ENCODE data around the gene STX5.

The STX5 gene

DNA sequence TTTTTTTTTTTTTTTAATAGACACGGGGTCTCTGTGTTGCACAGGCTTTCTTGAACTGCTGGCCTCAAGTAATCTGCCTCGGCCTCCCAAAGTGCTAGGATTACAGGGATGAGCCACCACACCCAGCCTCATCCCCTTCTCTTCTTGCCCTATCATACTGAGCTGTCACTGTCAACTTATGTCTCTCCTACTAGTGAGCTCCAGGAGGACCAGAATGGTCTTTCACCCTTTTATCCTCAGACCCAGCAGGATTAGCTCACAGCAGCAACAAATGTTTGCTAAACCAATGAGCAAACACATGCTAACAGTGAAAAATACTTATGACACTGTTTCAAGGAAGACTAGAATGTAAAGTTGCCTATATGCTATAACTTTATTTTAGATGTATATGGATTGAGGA is 20.2 kb downstream of the STX5 start:
- TF ChIP-seq, protein P1, sequence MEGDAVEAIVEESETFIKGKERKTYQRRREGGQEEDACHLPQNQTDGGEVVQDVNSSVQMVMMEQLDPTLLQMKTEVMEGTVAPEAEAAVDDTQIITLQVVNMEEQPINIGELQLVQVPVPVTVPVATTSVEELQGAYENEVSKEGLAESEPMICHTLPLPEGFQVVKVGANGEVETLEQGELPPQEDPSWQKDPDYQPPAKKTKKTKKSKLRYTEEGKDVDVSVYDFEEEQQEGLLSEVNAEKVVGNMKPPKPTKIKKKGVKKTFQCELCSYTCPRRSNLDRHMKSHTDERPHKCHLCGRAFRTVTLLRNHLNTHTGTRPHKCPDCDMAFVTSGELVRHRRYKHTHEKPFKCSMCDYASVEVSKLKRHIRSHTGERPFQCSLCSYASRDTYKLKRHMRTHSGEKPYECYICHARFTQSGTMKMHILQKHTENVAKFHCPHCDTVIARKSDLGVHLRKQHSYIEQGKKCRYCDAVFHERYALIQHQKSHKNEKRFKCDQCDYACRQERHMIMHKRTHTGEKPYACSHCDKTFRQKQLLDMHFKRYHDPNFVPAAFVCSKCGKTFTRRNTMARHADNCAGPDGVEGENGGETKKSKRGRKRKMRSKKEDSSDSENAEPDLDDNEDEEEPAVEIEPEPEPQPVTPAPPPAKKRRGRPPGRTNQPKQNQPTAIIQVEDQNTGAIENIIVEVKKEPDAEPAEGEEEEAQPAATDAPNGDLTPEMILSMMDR (IDR thresholded peaks at IDR 0.05; ENCODE audit: low read length, missing control alignments): no peak

GRCh38 chr11:62810748-62811147 is 21.1 kb downstream of the STX5 start:
- TF ChIP-seq, protein P1 (IDR thresholded peaks at IDR 0.05; ENCODE audit: low read length, missing control alignments): no peak
- no peak for DNase-seq (ENCODE audit: low read depth)
- no peak overlapping the region for H3K4me3 ChIP-seq (replicated peaks; ENCODE audit: low read depth, low read length)

More for the DNA sequence above, 20.2 kb downstream of the STX5 start:
- no peak for DNase-seq (ENCODE audit: low read depth)
- H3K4me3 ChIP-seq (replicated peaks; ENCODE audit: low read depth, low read length): no peak overlapping the region

DNA sequence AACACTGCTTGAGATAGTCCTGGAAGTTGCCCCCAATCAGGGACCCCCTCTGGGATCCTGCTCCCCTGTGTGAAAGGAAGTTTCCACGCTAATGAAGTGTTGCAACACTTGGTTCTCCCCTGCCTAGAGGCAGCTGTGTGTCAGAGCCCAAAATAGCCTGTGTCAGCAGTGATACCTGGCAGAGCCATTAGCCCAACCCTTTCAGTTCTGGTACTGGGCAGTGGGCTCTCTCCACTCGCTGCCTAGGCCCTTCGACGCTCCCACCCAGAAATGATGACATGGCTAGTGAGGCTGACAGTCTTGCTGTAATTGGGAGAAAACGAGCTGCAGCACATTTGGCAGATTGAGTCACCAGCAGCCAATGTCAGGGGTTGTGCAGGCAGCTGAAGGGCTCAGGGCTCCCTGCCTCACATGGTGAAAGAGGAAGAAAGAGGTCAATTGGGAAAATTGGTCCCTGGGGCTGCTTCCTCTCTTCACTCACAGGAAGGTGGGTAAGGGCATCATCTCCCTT is 25.2 kb downstream of the STX5 start:
- DNase-seq (ENCODE audit: low read depth): peak; percentile 48
- H3K4me3 ChIP-seq (replicated peaks; ENCODE audit: low read depth, low read length): no peak overlapping the region
- TF ChIP-seq, protein P1 (IDR thresholded peaks at IDR 0.05; ENCODE audit: low read length, missing control alignments): no peak

DNA sequence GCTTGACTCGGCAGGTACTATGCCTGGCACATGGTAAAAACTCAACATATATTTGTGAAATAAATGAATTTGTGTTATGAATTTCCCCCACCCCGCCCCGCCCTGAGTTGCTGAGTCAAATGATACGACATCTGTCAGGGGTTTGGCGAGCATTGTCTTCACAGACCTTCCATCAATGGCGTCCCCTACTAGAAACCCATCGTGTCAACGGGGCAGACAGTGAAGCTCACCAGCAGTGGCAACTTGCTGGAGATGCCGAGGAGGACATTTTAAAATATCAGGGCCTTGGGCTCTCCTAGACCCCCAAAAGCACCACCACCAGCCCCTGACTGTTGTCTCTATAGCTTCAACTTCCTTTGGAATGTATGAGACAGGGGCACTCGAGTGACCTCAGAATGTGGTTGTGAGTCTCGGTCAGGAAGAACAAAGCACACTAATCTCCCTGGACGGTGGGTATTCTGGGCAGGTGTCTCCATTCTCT is 25.9 kb downstream of the STX5 start:
- TF ChIP-seq, protein P1 (IDR thresholded peaks at IDR 0.05; ENCODE audit: low read length, missing control alignments): no peak
- peak; percentile 13 for DNase-seq (ENCODE audit: low read depth)
- H3K4me3 ChIP-seq (replicated peaks; ENCODE audit: low read depth, low read length): peak overlapping the region; percentile 95

DNA sequence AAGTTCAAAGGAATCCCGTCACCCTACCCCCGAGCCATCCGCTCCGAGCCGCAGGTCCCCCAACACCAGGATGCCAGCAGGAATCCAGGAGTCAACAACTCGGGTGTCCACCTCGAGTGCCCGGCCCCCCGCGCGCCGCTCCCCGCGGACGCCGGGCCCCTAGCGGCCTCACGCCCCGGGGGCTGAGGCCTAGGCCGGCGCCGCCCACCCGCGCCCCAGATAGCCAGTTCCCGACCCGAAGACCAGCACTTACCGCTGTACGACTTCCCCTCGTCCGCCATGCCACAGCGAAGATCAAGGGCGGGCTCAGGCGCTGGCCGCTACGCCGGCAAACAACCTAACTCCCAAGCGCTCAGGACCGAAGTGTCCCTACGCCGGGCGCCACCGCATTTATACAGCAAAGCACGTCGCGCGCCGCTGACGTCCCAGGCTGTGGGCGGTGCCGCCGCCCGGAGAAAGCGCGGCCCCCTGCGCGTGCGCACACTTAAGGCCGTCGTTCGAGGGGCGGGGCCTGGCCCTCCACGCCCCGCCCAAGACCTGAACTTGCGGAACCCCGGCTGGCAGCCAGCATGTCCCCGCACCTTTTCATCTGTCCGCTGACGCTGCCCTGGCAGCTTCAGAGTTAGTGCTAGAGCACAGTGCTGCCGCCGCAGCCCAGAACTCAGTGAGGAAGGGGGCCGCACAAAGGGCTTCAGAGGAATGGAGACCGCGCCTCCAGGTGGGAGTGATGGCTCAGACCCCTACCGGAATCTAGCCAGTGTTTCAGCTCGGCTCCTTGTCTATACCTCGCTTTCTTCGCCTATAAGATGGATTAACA is 26.6 kb downstream of the STX5 start, which contains the start of gene NXF1:
TSS of gene NXF1 (minus strand) at position 365 of the 817 bp plus-strand sequence. CDS start at position 281, 84 bp downstream.
- TF ChIP-seq, protein P1 (IDR thresholded peaks at IDR 0.05; ENCODE audit: low read length, missing control alignments): peak; percentile 9
- peak within 1 kb of the TSS; percentile 95 for H3K4me3 ChIP-seq (replicated peaks; ENCODE audit: low read depth, low read length)
- peak; percentile 96 for DNase-seq (ENCODE audit: low read depth)

GRCh38 chr11:62804310-62805075 is 27.4 kb downstream of the STX5 start:
- peak; percentile 61 for DNase-seq (ENCODE audit: low read depth)

More at GRCh38 chr11:62804310-62805075, 27.4 kb downstream of the STX5 start:
- H3K4me3 ChIP-seq (replicated peaks; ENCODE audit: low read depth, low read length): peak overlapping the region; percentile 95
- TF ChIP-seq, protein P1 (IDR thresholded peaks at IDR 0.05; ENCODE audit: low read length, missing control alignments): no peak
